GM12801 (cell line): ENCODE measurements around the gene ZBTB47.

Source experiments
- CTCF ChIP-seq: IDR thresholded peaks from one replicate; pipeline ENCODE4 v1.5.1; 2011; ENCODE audit warnings: control low read depth; ENCODE audit not compliant: insufficient read length; ENCODE audit errors: extremely low read depth

ZBTB47 gene

GRCh38 chr3:42698216-42698910, 44.9 kb downstream of the ZBTB47 start:
- TF ChIP-seq CTCF: no peak

- no peak for TF ChIP-seq CTCF
Observed at GRCh38 chr3:42698911-42699230, 45.4 kb downstream of the ZBTB47 start.

GRCh38 chr3:42699511-42699971, 46.0 kb downstream of the ZBTB47 start:
- TF ChIP-seq CTCF: no peak

- no peak for TF ChIP-seq CTCF
Observed at GRCh38 chr3:42700366-42701288, 47.1 kb downstream of the ZBTB47 start.

GRCh38 chr3:42701371-42702065, 48.0 kb downstream of the ZBTB47 start:
- TF ChIP-seq CTCF: no peak

- no peak for TF ChIP-seq CTCF
Observed at GRCh38 chr3:42702066-42702951, 48.8 kb downstream of the ZBTB47 start, which contains the start of gene HHATL. HHATL (minus strand) TSS chr3:42702798; CDS start chr3:42700826, 1,972 bp downstream.
